Upper lobe of left lung (tissue), 4 donors: Measurements from ENCODE around the gene LRRC61.
"Not testable (repeated sequence)": the region's sequence is repeated elsewhere in the genome, so short reads cannot be mapped to it uniquely, and the experiment has no call there.

Experiments
- POLR2A ChIP-seq, 4 donors: fragments of 450-650 bp; IDR thresholded peaks; one replicate each; pipeline ENCODE4 v1.5.1; 2016 to 2017; ENCODE audit warnings: antibody characterized with exemption in 4 of 4, mild to moderate bottlenecking in 2 of 4
- TF ChIP-seq, protein P1 (sequence below), 6 experiments: fragments of 450-650 bp in 4 of 6; fragments of 200-600 bp in 2 of 6; sonication (generic) in 2 of 6; IDR thresholded peaks; one replicate each; pipeline ENCODE4 v1.5.1; 2016 to 2019; ENCODE audit warnings: antibody characterized with exemption in 6 of 6

DNA sequence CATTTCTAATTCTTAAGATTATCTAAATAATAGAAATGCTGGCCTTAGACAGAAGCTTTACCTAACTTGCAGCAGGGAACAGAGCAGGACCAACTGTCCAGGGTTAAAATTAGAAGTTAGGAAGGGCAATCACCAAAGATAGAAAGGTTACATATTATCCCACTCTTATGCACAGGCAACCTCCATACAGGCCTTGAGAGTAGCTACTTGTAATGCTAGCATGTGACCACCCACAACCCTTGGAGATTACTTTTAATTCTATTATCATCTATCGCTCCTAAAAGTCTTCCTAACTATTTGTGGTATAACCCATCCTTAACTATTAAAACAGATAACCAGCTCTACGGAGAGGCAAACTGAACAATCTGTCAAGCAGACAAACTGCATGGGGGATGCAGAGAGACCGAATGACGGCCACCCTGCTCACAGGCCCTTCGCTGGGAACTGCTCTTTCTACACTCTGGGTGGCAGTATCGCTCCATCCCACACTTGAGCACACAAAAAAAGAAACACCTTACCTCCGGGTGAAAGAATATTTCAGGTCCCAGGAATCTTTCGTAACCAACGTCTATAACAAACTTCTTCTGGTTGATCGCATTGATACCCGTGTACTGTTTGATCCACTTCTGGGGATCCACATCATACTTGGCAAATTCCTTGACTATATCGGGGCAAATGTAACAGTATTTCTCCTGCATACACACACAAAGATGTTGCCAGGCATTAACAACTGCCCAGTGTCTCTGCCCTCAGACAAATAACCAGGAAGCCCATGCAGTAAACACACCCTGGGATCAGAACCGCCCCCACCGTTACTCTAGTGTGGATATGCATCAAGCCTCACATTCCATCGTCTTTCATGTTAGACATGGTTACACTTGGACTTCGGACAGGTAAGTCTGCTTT is 37.1 kb upstream of the LRRC61 start:
- TF ChIP-seq, protein P1, sequence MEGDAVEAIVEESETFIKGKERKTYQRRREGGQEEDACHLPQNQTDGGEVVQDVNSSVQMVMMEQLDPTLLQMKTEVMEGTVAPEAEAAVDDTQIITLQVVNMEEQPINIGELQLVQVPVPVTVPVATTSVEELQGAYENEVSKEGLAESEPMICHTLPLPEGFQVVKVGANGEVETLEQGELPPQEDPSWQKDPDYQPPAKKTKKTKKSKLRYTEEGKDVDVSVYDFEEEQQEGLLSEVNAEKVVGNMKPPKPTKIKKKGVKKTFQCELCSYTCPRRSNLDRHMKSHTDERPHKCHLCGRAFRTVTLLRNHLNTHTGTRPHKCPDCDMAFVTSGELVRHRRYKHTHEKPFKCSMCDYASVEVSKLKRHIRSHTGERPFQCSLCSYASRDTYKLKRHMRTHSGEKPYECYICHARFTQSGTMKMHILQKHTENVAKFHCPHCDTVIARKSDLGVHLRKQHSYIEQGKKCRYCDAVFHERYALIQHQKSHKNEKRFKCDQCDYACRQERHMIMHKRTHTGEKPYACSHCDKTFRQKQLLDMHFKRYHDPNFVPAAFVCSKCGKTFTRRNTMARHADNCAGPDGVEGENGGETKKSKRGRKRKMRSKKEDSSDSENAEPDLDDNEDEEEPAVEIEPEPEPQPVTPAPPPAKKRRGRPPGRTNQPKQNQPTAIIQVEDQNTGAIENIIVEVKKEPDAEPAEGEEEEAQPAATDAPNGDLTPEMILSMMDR (IDR thresholded peaks at IDR 0.05), result peak in 5 of 6 experiments; percentile 42 to 80 (median 59)
- TF ChIP-seq POLR2A (IDR thresholded peaks at IDR 0.05), result not testable (repeated sequence)
